Ectodermal cell (in vitro differentiated cells): Measurements from ENCODE around the gene ERC1.

ENCODE experiments used
- H3K27ac ChIP-seq: 2 replicates; pipeline ENCODE4 v1.7.0; 2013; ENCODE audit warnings: mild to moderate bottlenecking, low read depth, low read length; ENCODE audit not compliant: insufficient read depth, poor library complexity, severe bottlenecking
- H3K27me3 ChIP-seq: 2 replicates; pipeline ENCODE4 v1.7.0; 2013; ENCODE audit warnings: mild to moderate bottlenecking, low read length; ENCODE audit not compliant: insufficient read depth, control insufficient read depth, poor library complexity, severe bottlenecking
- H3K36me3 ChIP-seq: one replicate; pipeline ENCODE4 v1.7.0; 2013; ENCODE audit warnings: low read length; ENCODE audit not compliant: control insufficient read depth, insufficient read depth
- H3K4me1 ChIP-seq: one replicate; pipeline ENCODE4 v1.7.0; 2013; ENCODE audit warnings: low read length; ENCODE audit not compliant: control insufficient read depth, insufficient read depth
- H3K4me3 ChIP-seq: 2 replicates; pipeline ENCODE4 v1.7.0; 2013; ENCODE audit warnings: low read depth, low read length, control low read depth; ENCODE audit not compliant: insufficient read depth
- H3K9me3 ChIP-seq: 2 replicates; pipeline ENCODE4 v1.7.0; 2013; ENCODE audit warnings: mild to moderate bottlenecking, low read length, moderate library complexity; ENCODE audit not compliant: control insufficient read depth
- WGBS, 2 experiments: methylation state at CpG; one replicate each; pipeline ENCODE4 v1.1.7; 2013; ENCODE audit warnings: missing lambda C conversion rate in 2 of 2; 5-methylcytosine and 5-hydroxymethylcytosine counted together

Gene ERC1

GRCh38 chr12:1474574-1475153 lies 483.6 kb downstream of the ERC1 start:
- 30 to 37% methylated on average over 10 of the region's 10 CpGs for WGBS, 2 experiments
- H3K27ac ChIP-seq: peak overlapping the region; percentile 47
- H3K4me3 ChIP-seq: no peak overlapping the region

DNA sequence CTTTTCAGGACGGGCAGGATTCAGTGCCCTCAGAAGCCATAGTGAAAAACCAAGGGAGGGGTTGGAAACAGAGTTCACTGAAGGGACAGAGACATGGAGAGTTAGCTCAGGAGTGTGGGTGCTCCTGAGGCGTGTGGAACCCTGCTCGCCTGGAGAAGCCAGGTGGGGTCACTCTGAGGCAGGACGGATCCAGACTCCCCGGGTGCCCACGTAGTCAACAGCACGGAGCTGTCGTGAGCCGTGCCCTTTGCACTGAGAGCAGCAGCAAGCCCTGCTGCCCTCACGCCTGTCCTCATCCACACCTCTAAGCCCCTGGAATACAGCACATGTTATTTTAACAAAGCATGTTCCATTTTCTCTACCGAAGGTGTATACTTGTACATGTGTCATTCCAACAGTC lies 488.6 kb downstream of the ERC1 start:
- WGBS, 2 experiments: 90 to 91% methylated on average over 10 to 11 of the region's 11 CpGs
- Histone ChIP-seq H3K27me3 (no peaks in the 10 kb centered on the region), H3K27ac (no peak overlapping the region), H3K4me1 (peaks cover 15% of the 10 kb centered on the region), H3K9me3 (no peaks in the 10 kb centered on the region), H3K36me3 (no peaks in the 10 kb centered on the region), H3K4me3 (no peak overlapping the region)

More at GRCh38 chr12:1474574-1475153, 483.6 kb downstream of the ERC1 start:
- no peaks in the 10 kb centered on the region for H3K36me3 ChIP-seq
- H3K27me3 ChIP-seq: no peaks in the 10 kb centered on the region
- H3K4me1 ChIP-seq: peaks cover 11% of the 10 kb centered on the region
- H3K9me3 ChIP-seq: no peaks in the 10 kb centered on the region

- H3K4me3 ChIP-seq: no peak overlapping the region
- H3K4me1 ChIP-seq: peaks cover 15% of the 10 kb centered on the region
- H3K27me3 ChIP-seq: no peaks in the 10 kb centered on the region
- no peaks in the 10 kb centered on the region for H3K9me3 ChIP-seq
- H3K27ac ChIP-seq: no peak overlapping the region
- WGBS, 2 experiments: 73 to 75% methylated on average over 5 of the region's 5 CpGs
- H3K36me3 ChIP-seq: no peaks in the 10 kb centered on the region
These were observed 490.3 kb downstream of the ERC1 start for GRCh38 chr12:1481326-1481725.

GRCh38 chr12:1481906-1482305 lies 490.9 kb downstream of the ERC1 start:
- Histone ChIP-seq H3K27me3 (no peaks in the 10 kb centered on the region), H3K9me3 (no peaks in the 10 kb centered on the region), H3K27ac (no peak overlapping the region), H3K4me3 (no peak overlapping the region), H3K36me3 (no peaks in the 10 kb centered on the region), H3K4me1 (peaks cover 15% of the 10 kb centered on the region)
- WGBS, 2 experiments: 82 to 83% methylated on average over 8 of the region's 8 CpGs

DNA sequence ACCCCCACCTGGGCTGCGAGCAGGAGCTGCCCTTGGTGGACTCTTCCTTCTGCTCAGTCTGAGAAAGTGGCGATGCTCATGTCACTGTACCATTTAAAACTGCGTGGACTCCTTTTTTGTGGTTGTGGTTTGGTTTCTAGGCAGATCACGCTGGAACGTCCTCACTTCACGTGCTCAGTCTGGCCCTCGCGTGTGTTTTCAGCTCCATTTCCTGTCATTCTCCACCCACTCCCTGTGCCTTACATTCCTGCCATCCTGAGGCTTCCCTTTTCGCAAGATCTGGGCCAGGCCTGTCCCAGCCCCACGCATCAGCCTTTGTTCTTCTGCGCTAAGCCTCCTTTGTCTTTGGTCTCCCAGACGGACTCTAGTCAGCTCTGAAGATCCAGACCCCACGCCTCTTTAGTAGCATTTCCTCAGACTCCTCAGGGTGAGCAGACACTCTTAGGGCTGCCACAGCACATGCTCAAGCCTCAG lies 497.9 kb downstream of the ERC1 start:
- Histone ChIP-seq H3K4me3 (no peak overlapping the region), H3K4me1 (peaks cover 11% of the 10 kb centered on the region), H3K9me3 (no peaks in the 10 kb centered on the region), H3K27ac (no peak overlapping the region), H3K36me3 (peaks cover 6% of the 10 kb centered on the region), H3K27me3 (no peaks in the 10 kb centered on the region)
- WGBS, 2 experiments: 76 to 79% methylated on average over 13 of the region's 13 CpGs

DNA sequence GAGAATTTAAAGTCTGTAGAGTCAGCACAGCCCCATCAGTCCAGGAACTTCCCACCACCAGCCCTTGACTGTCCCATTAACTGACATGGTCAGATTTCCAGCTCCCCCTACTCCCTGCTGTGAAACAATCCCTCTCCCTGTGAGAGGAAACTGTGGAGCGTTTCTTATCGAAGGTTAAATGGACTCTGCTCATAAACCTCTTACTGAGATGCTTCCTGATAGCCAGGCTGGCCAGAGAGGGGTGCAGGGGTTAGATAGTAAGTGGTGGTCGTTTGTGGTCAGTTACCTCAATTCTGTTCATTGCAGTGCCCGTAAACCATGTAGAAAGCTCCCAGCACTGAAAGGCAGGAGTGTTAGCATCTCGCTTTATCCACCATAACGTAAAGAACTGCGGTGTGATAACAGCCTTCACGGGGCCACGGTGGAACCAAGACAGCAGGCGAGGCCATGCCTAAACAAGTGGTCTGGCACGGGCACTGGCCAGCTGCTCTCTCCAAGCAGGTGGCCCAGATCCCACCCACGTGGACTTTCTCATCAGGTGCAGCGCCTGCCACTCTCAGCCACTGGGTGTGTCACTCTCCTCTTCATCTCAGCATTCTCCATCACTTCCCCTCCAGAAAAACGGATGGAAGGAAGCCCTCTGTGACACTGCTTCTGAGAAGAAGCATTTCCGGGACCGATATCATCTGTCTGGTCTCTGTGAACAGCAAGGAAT lies 501.1 kb downstream of the ERC1 start:
- H3K4me1 ChIP-seq: peaks cover 11% of the 10 kb centered on the region
- peaks cover 6% of the 10 kb centered on the region for H3K36me3 ChIP-seq
- no peaks in the 10 kb centered on the region for H3K27me3 ChIP-seq
- WGBS, 2 experiments: 91 to 92% methylated on average over 16 of the region's 16 CpGs
- H3K9me3 ChIP-seq: no peaks in the 10 kb centered on the region
- no peak overlapping the region for H3K27ac ChIP-seq
- no peak overlapping the region for H3K4me3 ChIP-seq

DNA sequence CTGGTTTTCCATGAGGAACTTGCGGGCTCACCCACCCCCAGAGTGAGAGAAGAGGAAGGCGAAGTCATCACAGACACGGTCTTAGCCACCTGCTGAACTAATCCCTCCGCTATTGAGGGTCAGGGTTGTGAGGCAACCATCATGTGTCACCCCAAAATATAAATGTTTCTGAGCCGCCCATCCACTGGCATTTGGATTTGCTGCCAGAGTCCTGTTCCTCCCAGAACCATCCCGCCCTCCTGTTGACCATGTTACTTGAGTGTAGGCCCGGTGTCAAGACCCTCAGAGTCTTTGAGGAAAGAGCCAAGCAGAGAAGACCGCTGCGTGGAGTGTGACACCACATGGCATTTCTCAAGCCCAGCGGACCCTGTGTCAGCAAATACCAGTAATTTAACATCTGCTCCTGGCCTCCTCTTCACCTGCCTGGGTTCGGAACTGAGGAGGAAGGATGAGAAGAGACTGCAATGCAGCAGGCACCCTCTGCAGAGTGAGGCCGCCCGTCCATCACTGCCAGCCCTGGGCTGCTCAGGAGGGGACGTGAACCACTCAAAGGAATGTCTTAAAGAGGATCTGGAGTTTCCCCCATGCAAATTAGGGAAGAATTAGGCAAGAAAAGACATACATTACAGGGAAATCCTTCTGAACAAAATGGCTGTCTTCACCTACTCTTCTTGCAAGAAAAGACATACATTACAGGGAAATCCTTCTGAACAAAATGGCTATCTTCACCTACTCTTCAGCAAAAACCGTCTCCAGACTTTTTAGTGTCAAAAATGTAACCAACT lies 502.9 kb downstream of the ERC1 start:
- Histone ChIP-seq H3K36me3 (peaks cover 6% of the 10 kb centered on the region), H3K27me3 (no peaks in the 10 kb centered on the region), H3K27ac (no peak overlapping the region), H3K9me3 (no peaks in the 10 kb centered on the region), H3K4me1 (peaks cover 4% of the 10 kb centered on the region), H3K4me3 (no peak overlapping the region)
- 90 to 92% methylated on average over 15 of the region's 15 CpGs for WGBS, 2 experiments

DNA sequence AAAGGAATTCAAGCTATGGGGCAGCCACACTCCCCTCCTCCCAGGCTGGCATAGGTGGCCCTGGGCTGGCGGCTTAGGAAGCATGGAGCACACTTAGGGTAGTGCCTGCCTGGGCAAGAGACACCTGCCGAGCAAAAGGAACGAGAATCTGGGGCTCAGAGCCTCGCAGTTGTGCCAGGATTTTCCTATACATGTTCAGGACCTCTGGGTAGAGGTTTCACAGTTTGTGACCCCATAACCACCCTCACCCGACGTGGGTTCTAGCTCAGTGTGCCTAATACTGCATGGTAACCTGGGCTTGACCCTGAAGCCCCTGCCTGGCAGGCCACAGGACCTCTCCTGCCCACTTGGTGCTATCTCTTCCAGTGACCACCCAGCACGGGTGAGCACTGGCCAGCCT lies 503.8 kb downstream of the ERC1 start:
- Histone ChIP-seq H3K27ac (no peak overlapping the region), H3K27me3 (no peaks in the 10 kb centered on the region), H3K9me3 (no peaks in the 10 kb centered on the region), H3K4me1 (no peaks in the 10 kb centered on the region), H3K4me3 (no peak overlapping the region), H3K36me3 (peaks cover 6% of the 10 kb centered on the region)
- WGBS, 2 experiments: 95 to 96% methylated on average over 7 of the region's 7 CpGs

DNA sequence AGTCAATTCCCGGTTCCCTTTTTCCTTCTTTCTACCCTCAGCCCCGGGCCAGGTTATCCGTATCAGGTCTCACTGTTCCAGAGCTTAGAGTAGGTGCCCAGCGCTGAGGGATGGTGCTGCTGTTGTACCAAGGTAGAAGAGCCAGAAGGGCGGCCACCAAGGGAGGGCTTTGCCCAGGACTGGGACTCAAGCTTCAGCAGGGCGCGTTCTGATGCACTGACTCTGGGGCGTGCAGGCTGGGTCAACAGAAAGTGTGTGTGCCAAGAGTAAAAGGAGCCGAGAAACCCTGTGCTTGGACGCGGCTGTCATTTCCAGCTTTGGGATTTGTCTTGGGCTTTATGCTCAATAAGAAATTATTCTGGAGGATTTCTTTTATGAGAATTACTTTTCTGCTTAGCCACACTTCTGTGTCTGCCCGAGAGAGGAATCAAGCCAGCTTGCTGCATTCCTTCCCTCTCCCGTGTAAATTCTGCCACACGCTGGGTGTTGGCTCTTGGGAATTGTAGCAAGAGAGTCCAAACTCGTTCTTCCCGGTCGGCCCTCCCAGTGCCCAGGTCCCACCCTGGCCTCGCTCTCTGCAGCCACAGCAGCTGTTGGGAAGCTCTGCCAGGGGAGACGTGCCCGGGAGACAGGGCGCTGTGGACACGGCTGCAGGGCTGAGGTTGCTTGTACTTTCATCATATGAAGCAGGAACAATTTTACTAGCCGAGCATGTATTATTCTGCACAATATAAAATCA lies 505.3 kb downstream of the ERC1 start:
- no peak overlapping the region for H3K4me3 ChIP-seq
- 91 to 93% methylated on average over 23 of the region's 23 CpGs for WGBS, 2 experiments
- H3K4me1 ChIP-seq: no peaks in the 10 kb centered on the region
- no peaks in the 10 kb centered on the region for H3K36me3 ChIP-seq
- no peaks in the 10 kb centered on the region for H3K27me3 ChIP-seq
- no peaks in the 10 kb centered on the region for H3K9me3 ChIP-seq
- H3K27ac ChIP-seq: no peak overlapping the region
